NCI-H82 (cell line): ENCODE results near the gene C17orf100.

Experiments
- DNase-seq: peaks from one replicate; lab custom pipeline; 2025; lab: John Stamatoyannopoulos, UW

Gene C17orf100

GRCh38 chr17:6651354-6651918, at the start of gene C17orf100, which contains the start of gene MED31:
Gene C17orf100, plus strand, starts transcription at chr17:6651762. Its CDS starts 152 bp downstream, at chr17:6651914.
Gene MED31, minus strand, starts transcription at chr17:6651605. Its CDS starts 77 bp downstream, at chr17:6651528.
- DNase-seq = peak; percentile 98

GRCh38 chr17:6602141-6602540, 49.4 kb upstream of the C17orf100 start:
- no peak for DNase-seq

- no peak for DNase-seq
These were observed 47.7 kb upstream of the C17orf100 start for GRCh38 chr17:6603744-6604325.

GRCh38 chr17:6605142-6605541, 46.4 kb upstream of the C17orf100 start:
- DNase-seq = no peak

GRCh38 chr17:6608321-6608720, 43.2 kb upstream of the C17orf100 start:
- DNase-seq = no peak

GRCh38 chr17:6610011-6610410, 41.6 kb upstream of the C17orf100 start:
- DNase-seq = no peak

- peak; percentile 7 for DNase-seq
These were observed 40.3 kb upstream of the C17orf100 start for GRCh38 chr17:6611231-6611630.

- DNase-seq = no peak
These were observed 27.6 kb upstream of the C17orf100 start for GRCh38 chr17:6623941-6624340.

- DNase-seq = no peak
These were observed 24.9 kb upstream of the C17orf100 start for GRCh38 chr17:6626616-6627015.

- DNase-seq = no peak
These were observed 24.5 kb upstream of the C17orf100 start for GRCh38 chr17:6627019-6627418.

GRCh38 chr17:6630390-6630789, 21.2 kb upstream of the C17orf100 start:
- no peak for DNase-seq

GRCh38 chr17:6632530-6632929, 19.0 kb upstream of the C17orf100 start:
- no peak for DNase-seq

GRCh38 chr17:6633263-6633662, 18.3 kb upstream of the C17orf100 start:
- DNase-seq = no peak

GRCh38 chr17:6636105-6636504, 15.5 kb upstream of the C17orf100 start:
- no peak for DNase-seq

GRCh38 chr17:6636616-6637457, 14.7 kb upstream of the C17orf100 start:
- DNase-seq = no peak

GRCh38 chr17:6637458-6637840, 14.1 kb upstream of the C17orf100 start:
- no peak for DNase-seq

- no peak for DNase-seq
These were observed 13.3 kb upstream of the C17orf100 start for GRCh38 chr17:6638046-6638908.

- no peak for DNase-seq
These were observed 12.5 kb upstream of the C17orf100 start for GRCh38 chr17:6639014-6639585.

- DNase-seq = peak; percentile 77
These were observed 11.7 kb upstream of the C17orf100 start for GRCh38 chr17:6639586-6640535.

- peak; percentile 96 for DNase-seq
These were observed 10.9 kb upstream of the C17orf100 start, which contains the start of the genes KIAA0753 and TXNDC17 for GRCh38 chr17:6640536-6641246. Gene KIAA0753, minus strand, starts transcription at chr17:6640711. Its CDS starts 5,608 bp downstream, at chr17:6635103. Gene TXNDC17, plus strand, starts transcription at chr17:6641060. Its CDS starts 23 bp downstream, at chr17:6641083.
